Hepatocyte (in vitro differentiated cells): ENCODE results near the gene GFOD1.

Experiments used
- CTCF ChIP-seq: fragments of 200-600 bp; sonication (generic); IDR thresholded peaks from 2 replicates; pipeline ENCODE4 v1.5.1; 2016; ENCODE audit warnings: antibody characterized with exemption, mild to moderate bottlenecking; ENCODE audit not compliant: poor library complexity
- EZH2 ChIP-seq: fragments of 200-600 bp; sonication (generic); IDR thresholded peaks from 2 replicates; pipeline ENCODE4 v1.6.1; 2016; ENCODE audit warnings: antibody characterized with exemption, mild to moderate bottlenecking, borderline replicate concordance

GRCh38 chr6:13404228-13404891 lies 83.0 kb downstream of the GFOD1 start:
- TF ChIP-seq CTCF (no peak), EZH2 (no peak)
